CD4-positive, alpha-beta T cell treated with Interleukin-17A for 4 hours (primary cell): ENCODE data around the gene FMO3.

Experiments used
- DNase-seq: peaks from one replicate; pipeline ENCODE4 v3.0.0-alpha.2; 2020; ENCODE audit warnings: mixed read lengths

FMO3 gene

DNA sequence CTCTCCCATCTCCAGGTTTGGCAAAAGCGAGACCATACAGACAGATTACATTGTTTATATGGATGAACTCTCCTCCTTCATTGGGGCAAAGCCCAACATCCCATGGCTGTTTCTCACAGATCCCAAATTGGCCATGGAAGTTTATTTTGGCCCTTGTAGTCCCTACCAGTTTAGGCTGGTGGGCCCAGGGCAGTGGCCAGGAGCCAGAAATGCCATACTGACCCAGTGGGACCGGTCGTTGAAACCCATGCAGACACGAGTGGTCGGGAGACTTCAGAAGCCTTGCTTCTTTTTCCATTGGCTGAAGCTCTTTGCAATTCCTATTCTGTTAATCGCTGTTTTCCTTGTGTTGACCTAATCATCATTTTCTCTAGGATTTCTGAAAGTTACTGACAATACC, 26.4 kb downstream of the FMO3 start:
- no peak for DNase-seq

DNA sequence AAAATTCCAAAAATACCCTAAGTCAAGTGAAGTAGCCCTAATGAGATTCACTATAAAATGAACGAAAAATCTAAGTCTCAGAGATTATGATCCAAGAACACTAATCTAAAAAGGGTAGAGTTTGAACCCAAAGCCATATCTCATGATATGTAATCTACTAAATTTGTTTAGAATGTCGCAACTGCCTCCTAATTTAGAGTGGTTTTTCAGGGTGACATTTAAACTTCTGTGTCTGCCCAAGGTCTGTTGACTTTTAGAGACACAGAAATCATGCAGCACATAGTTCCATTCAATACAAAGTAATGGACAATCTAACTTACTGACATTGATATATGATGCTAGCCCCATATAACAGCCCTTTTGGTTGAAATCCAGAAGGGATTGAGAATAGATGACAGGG, 28.9 kb downstream of the FMO3 start:
- DNase-seq: no peak

DNA sequence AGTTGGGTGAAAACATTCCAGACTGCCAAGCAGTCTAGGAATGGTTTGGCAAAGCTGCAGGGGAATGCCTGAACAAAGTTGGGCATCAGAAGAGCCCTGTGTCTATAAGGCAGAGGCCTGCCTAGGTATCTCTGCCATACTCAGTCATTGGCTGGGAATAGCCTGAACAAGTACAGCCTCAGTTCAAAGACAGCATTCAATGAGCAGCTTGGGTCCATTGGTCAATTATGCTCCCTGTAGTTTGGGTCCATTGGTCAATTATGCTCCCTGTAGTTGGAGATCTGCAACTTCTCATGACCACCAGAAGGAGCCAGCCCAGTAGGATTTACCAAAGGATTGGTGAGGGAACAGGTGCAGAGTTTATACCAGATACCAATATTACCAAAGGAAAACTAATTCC, 31.6 kb downstream of the FMO3 start:
- no peak for DNase-seq

DNA sequence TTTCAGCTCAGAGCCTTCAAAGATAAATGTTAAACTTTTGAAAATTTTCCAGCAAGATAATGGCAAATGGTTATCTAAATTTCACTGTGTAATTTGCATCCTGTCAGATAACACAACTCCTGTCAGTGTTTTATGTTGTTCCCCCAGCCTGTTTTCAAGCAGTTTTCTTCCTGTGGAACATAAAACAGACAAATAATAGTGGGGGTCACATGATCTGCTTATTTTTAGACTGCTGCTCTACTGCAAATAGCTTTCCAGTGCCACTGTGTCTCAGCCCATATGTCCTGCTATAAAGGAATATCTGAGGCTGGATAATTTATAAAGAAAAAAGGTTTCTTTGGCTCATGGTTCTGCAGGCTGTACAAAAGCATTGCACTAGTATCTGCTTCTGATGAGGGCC, 32.2 kb downstream of the FMO3 start:
- DNase-seq: no peak

DNA sequence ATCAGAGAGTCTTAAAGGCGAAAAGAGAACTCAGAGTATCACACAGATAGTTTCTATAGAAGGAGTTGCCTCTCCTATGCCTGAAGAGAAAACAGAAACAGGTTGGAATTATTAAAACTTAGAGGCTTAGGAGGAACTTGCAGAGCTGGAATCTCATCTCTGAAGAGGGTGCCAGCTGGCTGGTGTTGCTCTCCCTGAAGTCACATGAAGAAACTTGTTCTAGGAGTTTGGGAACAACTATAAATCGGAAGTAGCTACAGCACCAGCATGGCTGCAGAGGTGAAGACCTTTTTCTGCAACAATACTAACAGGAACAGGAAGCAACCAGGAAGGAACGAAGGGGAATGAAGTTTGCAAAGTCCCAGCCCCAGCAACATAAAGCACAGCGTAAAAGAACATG, 35.8 kb downstream of the FMO3 start:
- DNase-seq: no peak

DNA sequence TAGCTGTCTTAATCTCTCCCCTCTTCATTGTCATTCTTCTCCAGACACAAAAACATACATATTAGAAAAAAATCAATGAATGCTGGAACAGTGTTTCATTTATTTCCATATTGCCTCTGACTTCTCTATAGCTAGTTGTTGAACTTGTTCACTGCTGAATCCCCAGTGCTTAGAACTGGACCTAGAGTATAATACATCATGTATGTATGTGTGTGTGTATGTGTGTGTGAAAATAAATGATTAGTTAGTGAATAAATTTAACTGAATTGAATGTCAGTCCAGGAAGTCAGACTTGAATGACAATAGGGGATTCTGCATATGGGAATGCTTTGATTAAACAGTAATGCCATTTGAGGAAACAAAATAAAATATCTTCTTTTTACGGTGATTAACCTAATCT, 36.4 kb downstream of the FMO3 start:
- DNase-seq: no peak

DNA sequence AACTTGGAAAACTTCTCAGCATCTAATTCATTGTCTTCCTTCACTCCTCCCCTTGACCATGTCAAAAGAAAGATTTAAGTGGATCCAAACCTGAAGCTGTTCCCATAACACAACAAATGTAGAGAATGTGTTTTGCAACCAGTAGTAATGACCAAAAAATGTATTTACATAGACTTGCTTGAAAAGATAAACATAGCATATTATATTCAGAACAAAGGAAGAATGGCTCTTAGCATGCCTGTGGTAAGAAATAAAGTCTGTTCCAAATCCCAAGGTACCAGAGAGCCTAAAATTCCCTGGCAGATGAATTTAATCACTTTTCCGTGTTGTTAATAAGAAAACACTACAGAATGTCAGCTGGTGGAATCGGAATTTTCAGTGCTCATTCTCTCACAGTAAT, 36.8 kb downstream of the FMO3 start:
- no peak for DNase-seq

DNA sequence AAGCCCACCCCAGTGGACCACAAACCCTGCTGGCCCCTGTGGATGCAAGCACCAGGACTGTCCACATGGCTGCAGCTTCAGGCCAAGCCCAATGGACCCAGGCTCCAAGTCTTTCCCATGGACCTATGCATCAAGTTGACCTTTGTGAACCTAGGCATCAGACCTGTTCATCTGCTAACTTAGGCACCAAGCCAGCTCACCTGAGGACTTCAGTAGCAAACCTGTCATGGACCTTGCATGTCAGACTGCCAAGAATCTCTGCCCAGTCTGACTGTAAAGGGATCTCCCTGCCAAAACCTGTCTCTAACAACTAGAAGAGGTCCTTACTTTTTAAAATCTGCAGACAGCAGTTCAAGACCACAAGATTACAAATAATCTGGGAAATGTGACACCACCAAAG, 37.8 kb downstream of the FMO3 start:
- DNase-seq: no peak

DNA sequence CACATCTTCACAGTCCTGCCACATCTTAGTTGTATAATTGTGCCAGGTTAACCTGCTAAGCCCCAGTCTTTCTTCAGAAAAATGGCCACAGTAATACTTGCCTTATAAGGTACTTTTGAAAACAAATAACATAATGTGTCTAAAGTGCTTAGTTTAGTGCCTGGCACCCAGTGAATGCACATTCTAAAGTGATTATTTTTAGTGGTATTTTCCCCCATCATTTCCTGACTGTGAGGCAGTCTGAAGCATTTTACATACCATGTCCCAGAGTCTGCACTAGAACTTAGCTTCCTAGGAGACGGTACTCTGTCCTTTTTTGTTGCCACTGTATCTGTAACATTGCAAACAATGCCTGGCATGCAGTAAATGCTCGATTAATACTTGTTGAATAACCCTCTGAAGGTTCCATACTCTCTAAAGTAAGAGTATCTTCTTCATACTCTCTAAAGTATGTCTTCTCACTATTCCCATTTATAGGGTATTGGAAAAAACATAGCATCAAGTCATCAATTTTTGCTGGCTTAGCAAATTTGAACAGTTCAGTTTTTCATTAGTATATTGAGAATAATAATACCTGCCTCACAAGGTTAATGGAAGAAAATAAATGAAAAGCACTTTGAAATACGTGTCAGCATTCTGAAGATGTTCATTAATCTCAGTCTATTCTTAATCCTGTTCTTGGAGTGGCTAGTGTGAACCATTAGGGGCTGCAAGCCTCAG, 43.7 kb downstream of the FMO3 start:
- no peak for DNase-seq

DNA sequence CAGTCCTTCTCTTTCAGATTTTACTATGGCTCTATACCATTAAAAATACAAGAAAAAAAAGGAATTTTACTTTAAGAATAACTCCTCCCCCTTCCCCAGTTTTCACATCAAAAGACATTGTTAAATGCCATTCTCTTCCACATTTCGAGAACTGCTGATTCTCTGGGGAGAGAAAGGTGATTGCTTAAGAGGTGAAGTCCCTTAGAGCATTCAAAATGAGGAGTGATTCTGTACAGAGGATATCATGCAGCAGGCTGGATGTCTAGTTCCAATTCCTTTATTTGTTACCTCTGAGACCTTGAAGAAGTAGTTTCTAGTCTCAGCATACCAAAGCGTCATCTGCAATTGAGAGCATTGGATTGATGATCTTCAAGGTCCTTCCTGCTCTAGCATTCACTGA, 46.9 kb downstream of the FMO3 start:
- no peak for DNase-seq

DNA sequence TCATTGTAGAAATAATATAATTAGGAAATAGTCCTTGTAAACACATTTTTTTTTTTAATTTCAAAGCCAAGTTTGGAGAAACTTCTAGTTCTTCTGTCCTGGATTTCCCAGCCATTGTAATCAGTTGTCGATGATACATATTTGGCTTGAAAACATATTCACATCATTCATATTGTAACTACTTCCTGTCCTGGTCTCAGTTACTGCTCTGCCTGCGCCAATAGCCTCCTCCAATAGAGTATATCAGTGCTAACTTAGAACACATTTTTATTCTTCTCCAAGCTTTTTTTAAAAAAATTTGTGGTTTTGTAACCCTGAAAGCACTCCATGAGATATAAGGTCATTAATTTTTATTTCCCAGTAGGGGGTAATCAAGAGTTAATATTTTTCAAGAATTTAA, 48.3 kb downstream of the FMO3 start:
- DNase-seq: no peak

DNA sequence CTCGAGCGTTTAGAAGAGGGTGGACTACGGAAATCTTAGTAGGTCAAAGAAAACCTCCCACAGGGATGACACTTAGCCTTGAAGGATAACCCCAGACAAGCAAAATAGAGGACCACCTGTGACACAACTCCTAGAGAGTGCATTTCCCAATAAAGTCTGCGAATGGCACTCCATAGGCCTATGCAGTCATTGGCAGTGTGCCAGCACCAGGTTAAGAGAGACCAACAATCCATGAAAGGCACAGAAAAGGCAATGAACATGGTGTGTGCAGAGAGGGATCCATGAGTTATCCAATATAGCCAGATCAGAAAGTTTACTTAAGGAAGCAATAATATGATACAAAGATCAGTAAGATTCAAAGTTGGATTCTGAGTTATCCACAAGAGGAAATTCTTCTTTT, 49.2 kb downstream of the FMO3 start:
- DNase-seq: no peak

DNA sequence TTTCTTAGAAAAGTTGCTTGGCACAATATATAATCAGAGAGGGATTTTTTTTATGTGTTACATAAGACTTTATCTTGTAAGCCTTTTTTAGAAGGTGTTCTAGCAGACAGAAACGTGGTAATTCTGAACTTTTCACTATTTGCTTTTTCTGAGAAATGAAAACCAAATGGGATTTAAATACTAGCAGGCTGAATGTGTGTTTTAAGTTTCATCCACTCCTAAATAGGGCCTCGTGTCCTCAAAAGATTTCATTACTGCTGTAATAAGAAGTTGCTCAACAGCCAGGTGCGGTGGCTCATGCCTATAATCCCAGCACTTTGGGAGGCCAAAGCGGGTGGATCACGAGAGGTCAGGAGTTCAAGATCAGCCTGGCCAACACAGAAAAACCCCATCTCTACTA, 49.7 kb downstream of the FMO3 start:
- no peak for DNase-seq

DNA sequence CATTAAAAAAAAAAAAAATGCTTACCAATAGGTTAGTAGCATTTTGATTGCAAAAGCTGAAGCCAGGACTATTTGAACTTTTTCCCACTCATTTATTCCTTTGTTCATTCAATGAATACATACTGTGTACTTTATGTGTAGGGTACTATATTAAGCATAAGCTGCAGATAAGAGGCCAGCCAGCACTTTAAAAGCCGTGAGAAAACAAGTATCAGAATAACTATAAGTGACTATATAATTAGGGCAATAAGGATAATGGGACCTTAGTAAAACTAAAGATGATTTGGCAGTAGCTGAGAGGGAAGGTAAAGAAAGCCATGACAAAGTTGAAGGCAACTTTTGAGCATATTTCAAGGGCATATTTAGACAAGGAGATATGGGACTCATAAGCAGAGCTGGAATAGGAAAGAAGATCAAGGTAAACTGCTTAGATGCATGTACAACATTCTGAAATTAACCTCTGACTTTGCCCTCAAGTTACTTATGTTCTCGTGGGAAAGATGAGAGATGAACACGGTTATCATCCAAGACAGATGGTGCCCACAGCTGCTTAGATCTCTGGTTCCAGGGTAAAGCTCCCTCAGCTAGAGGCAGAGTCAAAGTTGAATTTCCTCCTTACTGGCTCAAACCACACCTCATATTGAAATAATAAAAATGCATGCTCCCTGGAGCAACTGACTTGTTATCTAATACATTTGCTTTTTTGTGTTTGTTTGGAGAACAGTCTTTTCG, 50.4 kb downstream of the FMO3 start:
- DNase-seq: no peak

DNA sequence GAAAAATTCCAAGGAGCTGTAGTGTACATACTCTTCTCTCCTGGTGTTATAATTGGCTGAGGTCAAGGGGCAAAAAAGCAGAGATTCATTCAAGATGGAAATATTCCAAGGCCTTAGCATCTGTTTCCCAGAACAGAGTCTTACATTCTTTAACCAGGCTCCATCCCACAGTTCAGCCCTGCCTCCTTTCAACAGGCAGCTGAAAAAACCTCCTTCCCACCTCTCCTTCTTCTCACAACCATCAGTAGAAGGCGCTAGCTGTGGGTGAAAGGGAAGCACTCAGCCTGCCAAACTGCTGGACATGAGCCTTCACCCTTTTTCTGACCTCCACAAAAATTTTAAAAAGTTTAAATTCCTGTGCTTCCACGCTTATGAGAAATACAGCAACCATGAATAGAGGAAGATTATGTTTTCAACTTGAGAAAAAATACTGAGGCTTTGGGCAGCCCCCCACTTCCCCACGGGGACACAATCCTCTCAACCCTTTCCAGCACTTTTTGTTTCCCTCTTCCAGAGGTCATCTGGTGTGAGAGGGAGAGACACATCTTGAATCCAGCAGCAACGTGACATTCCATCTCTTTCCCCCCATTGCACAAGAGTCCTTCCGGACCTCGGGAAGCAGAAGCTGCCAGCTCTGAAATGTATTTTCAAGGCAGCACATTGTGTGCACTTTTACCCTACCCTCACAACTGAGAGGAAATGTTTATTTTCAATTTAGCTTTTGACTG, 51.1 kb downstream of the FMO3 start:
- DNase-seq: no peak

DNA sequence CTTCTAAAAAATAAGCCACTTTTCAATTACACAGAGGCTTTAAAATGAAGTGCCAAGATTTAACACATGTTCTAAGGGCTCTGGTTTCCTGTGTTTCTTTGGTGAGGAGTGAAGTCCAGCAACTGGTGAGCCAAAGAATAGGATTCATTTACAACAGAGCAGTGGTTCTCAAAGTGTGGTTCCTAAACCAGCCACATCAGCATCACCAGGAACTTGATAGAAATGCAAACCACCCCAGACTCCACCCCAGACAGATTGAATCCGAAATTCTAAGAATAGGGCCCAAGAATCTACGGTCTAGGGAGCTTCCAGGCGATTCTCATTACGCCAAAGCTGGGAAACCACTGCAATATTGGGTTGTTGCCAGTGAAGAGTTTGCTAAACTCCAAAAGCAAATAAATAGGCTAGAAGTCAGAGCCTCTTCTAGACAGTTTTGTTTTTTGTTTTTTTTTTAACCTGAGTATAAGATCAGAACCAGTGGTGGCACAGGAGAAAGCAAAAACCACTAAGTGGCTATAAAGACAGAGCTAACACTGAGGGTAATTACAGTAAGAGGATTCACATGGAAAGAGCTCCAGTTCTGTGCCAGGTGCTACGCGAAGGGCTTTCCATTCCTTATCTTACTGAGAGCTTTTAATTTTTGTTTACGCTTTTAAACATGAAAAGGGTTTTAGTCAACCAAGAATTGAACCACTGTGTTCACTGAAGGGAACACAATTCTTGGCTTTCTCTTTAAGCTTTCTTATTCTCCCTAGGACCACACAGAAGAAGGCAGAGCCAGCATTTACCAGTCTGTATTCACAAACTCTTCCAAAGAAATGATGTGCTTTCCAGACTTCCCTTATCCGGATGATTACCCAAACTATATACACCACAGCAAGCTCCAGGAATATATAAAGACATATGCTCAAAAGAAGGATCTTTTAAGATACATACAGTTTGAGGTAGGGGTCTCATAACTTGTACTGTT, 52.0 kb downstream of the FMO3 start:
- no peak for DNase-seq

DNA sequence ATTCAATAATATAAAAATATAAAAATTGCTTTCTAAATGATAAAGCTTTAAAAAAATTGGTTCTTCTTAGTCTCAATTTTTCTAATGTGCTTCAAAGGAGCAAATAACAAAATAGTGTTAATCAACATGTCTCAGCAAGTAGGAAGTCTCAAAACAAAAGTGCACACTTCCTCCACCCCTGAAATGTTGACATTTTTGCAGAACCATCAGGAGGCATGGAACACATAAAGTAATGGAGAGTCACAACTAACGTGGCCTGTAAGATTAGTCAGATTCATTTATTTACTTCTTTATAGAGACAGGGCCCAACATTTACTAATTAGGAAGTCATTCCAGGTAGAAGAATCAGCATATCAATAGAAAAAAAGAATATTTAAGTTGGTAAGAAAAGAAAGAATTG, 59.5 kb downstream of the FMO3 start:
- no peak for DNase-seq

DNA sequence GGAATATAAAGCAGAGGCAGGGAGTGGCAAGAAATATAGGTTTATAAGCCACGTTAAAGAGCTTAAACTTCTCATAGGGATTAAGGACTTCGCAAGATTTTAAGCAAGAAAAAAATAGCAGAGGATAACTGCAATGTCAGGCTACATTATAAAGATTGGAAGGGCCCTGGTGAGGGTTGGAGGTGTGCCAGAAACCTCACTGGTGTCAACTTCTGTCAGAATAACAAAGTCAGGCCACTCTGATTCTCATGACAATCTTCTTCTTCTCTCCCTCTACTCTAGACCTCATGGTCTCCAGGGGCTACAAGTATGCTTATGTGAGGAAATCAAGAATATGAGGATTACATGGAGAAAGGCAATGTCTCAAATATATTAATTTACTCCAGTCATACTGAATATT, 61.8 kb downstream of the FMO3 start:
- no peak for DNase-seq

DNA sequence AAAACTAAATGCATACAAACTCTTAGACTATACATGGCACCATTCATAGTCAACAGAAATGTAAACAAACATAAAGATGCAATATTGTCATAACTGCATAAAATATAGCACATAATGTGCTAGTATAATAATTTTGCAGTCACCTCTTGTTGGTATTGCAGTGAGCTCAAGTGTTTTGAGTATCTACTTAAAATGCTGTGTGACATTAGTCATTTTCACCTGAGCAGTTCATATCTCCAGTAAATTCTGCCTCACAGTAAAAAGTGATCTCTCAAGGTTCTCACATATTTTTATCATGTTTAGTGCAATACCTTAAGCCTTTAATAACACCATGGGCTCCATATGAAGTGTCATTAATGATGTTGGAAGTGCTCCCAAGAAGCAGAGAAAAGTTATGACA, 64.8 kb downstream of the FMO3 start:
- no peak for DNase-seq

DNA sequence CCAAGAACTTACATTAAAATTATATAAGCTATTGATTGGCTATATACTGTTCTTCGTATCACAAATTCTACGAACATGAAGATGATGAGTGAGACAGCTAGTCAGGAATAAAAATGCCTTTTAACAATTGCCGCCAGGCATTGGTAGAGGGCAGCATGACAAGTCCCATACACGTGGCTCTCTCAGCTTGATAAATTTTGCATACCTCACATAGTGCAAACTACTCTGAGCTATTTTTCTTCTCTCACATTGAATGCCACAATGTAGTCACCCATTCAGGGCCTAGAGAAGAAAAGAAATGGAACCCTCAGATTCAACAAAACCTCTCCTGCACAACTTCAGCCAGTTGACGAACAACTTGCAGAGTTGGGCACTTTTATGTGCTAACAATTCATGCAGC, 67.4 kb downstream of the FMO3 start:
- DNase-seq: no peak

DNA sequence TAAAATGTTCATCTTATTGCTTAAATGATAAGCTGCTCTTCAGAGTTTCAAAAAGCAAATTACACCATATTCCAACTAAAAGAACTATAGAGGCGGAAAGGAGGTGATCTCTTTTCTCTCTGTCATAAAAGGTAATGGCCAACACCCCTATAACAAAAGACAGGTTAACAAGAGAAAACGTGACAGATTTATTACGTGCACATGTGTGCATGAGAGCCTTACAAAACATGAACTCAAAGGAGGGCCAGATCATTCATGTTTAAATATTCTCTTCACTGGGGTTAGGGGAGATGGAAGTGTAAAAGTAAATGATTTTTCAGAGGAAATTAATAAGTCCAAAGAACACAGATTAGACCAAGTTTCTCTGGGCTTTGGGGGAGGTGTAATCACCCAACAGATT, 67.8 kb downstream of the FMO3 start:
- DNase-seq: no peak

DNA sequence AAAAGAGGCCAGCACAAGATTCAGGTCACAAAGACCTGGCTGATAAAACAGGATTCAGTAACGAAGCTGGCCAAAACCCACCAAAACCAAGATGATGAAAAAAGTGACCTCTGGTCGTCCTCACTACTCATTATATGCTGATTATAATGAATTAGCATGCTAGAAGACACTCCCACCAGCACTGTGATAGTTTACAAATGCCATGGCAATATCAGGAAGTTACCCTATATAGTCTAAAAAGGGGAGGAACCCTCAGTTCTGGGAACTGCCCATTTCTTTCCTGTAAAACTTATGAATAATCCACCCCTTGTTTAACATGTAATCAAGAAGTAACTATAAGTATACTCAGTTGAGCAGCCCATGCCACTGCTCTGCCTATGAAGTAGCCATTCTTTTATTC, 68.4 kb downstream of the FMO3 start:
- no peak for DNase-seq

DNA sequence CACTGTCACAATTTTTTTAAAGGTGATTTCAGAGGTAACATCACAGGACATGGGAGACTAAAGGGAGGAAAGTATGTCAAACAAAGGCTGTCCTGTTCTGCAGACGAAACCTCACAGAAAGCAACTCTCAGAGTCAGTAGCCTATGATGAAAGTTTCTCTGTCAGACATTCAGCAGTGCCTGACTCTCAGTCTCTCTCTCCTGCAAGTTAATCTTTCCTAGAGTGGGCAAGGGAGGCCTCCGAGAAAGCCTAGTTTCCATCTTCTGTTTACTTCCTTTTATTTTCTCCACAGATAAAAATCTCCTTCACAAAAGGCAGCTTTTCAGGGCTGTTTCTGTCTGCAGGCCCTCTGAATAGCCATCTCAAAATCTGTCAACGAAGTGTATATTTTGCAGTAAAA, 69.5 kb downstream of the FMO3 start:
- no peak for DNase-seq
